GM18861 (cell line): ENCODE results near the gene PFAS.
"Not testable (repeated sequence)": the region's sequence is repeated elsewhere in the genome, so short reads cannot be mapped to it uniquely, and the experiment has no call there.

Experiments
- ATAC-seq: cut with Tn5 transposase; IDR thresholded peaks from one replicate; pipeline ENCODE4 v1.9.1; 2021; ENCODE audit not compliant: unreplicated experiment

The PFAS gene

GRCh38 chr17:8248751-8249607, at the start of gene PFAS:
Gene PFAS (plus strand): TSS chr17:8249289. CDS start chr17:8253938, 4,649 bp downstream.
- peak; percentile 52 for ATAC-seq

GRCh38 chr17:8204761-8205555, 44.1 kb upstream of the PFAS start:
- ATAC-seq = no peak

- no peak for ATAC-seq
Observed at GRCh38 chr17:8206536-8206935, 42.6 kb upstream of the PFAS start.

GRCh38 chr17:8209907-8210760, 39.0 kb upstream of the PFAS start, which contains the start of gene AURKB:
Gene AURKB (minus strand): TSS chr17:8210575. CDS start chr17:8210224, 351 bp downstream.
- ATAC-seq = peak; percentile 85

- ATAC-seq = no peak
Observed at GRCh38 chr17:8210761-8211458, 38.2 kb upstream of the PFAS start.

- no peak for ATAC-seq
Observed at GRCh38 chr17:8212312-8213180, 36.5 kb upstream of the PFAS start.

GRCh38 chr17:8214000-8214399, 35.1 kb upstream of the PFAS start:
- ATAC-seq = not testable (repeated sequence)

- ATAC-seq = no peak
Observed at GRCh38 chr17:8220783-8221662, 28.1 kb upstream of the PFAS start.

- peak; percentile 45 for ATAC-seq
Observed at GRCh38 chr17:8221663-8222379, 27.3 kb upstream of the PFAS start.

GRCh38 chr17:8222380-8222629, 26.8 kb upstream of the PFAS start:
- peak; percentile 18 for ATAC-seq

GRCh38 chr17:8222630-8223355, 26.3 kb upstream of the PFAS start:
- ATAC-seq = peak; percentile 23

- no peak for ATAC-seq
Observed at GRCh38 chr17:8223356-8224126, 25.5 kb upstream of the PFAS start.

GRCh38 chr17:8224891-8225812, 23.9 kb upstream of the PFAS start:
- ATAC-seq = no peak

GRCh38 chr17:8225813-8226535, 23.1 kb upstream of the PFAS start:
- no peak for ATAC-seq
